PC-3 (cell line): ENCODE measurements around the gene KNDC1. TPM values are rescaled to one million over a fixed set of nuclear protein-coding genes. Genes with fewer than 3 reads are reported as not detected.

Source experiments
- ATAC-seq: fragments of 200-7000 bp; cut with Tn5 transposase; 2 replicates; pipeline ENCODE4 v1.9.1; 2020; ENCODE audit warnings: mild to moderate bottlenecking, moderate library complexity
- BruUV-seq: library from RNA; stranded (reverse); fragments of 400-500 nt; replicated peaks from 2 replicates; lab custom pipeline; 2021; lab: Mats Ljungman, UMichigan
- CTCF ChIA-PET: fragments of 300-600 bp; sonication (Branson Sonifier 250); formaldehyde crosslinking; loops from one replicate; lab custom pipeline; 2022; ENCODE audit warnings: antibody characterized with exemption; lab: Charles Lee
- POLR2A ChIA-PET: fragments of 300-600 bp; sonication (Branson Sonifier 250); formaldehyde crosslinking; loops from one replicate; lab custom pipeline; 2022; ENCODE audit warnings: antibody characterized with exemption; ENCODE audit not compliant: unreplicated experiment; lab: Charles Lee
- DNase-seq: peaks from one replicate; pipeline ENCODE4 v3.0.0-alpha.2; 2015
- H2AFZ ChIP-seq: fragments of 300-600 bp; sonication (generic); 2 replicates; pipeline ENCODE4 v1.6.0; 2016; ENCODE audit warnings: antibody characterized with exemption, low read length
- H3F3A ChIP-seq: fragments of 300-600 bp; sonication (generic); one replicate; pipeline ENCODE4 v1.6.0; 2017; ENCODE audit warnings: antibody characterized with exemption, low read length, control low read depth, mild to moderate bottlenecking; ENCODE audit not compliant: unreplicated experiment
- H3K27ac ChIP-seq: fragments of 300-600 bp; sonication (generic); 2 replicates; pipeline ENCODE4 v1.5.1; 2016; ENCODE audit warnings: mild to moderate bottlenecking, low read length
- H3K27me3 ChIP-seq: fragments of 300-600 bp; sonication (generic); 2 replicates; pipeline ENCODE4 v1.6.1; 2016; ENCODE audit warnings: low read length, mixed read lengths
- H3K36me3 ChIP-seq: fragments of 300-600 bp; sonication (generic); 2 replicates; pipeline ENCODE4 v1.6.1; 2016; ENCODE audit warnings: low read depth, mixed run types, low read length, mixed read lengths
- H3K4me1 ChIP-seq: fragments of 300-600 bp; sonication (generic); 2 replicates; pipeline ENCODE4 v1.5.1; 2016; ENCODE audit warnings: low read length; ENCODE audit not compliant: insufficient read depth
- H3K4me2 ChIP-seq: fragments of 300-600 bp; sonication (generic); 2 replicates; pipeline ENCODE4 v1.6.0; 2016; ENCODE audit warnings: low read length
- H3K4me3 ChIP-seq: fragments of 300-600 bp; sonication (generic); 2 replicates; pipeline ENCODE4 v1.5.1; 2016; ENCODE audit warnings: mild to moderate bottlenecking, low read length, mixed read lengths
- H3K79me2 ChIP-seq: fragments of 300-600 bp; sonication (generic); 2 replicates; pipeline ENCODE4 v1.6.1; 2017; ENCODE audit warnings: low read length, mixed read lengths
- H3K9ac ChIP-seq: fragments of 300-600 bp; sonication (generic); 2 replicates; pipeline ENCODE4 v1.6.0; 2016; ENCODE audit warnings: mild to moderate bottlenecking, low read length
- H3K9me2 ChIP-seq: fragments of 300-600 bp; sonication (generic); replicated peaks from 2 replicates; pipeline ENCODE4 v1.6.1; 2016; ENCODE audit warnings: mixed run types, low read length, mixed read lengths
- H3K9me3 ChIP-seq: fragments of 300-600 bp; sonication (generic); 2 replicates; pipeline ENCODE4 v1.6.1; 2016; ENCODE audit warnings: low read length, mixed read lengths
- H4K20me1 ChIP-seq: fragments of 300-600 bp; sonication (generic); 2 replicates; pipeline ENCODE4 v1.6.1; 2016; ENCODE audit warnings: low read length, mixed read lengths
- EZH2 ChIP-seq: fragments of 300-600 bp; sonication (generic); IDR thresholded peaks from one replicate; pipeline ENCODE4 v1.6.1; 2017; ENCODE audit warnings: antibody characterized with exemption, mild to moderate bottlenecking, low read length; ENCODE audit not compliant: unreplicated experiment
- EZH2phosphoT487 ChIP-seq: fragments of 300-600 bp; sonication (generic); IDR thresholded peaks from 2 replicates; pipeline ENCODE4 v1.6.1; 2018; ENCODE audit warnings: mild to moderate bottlenecking, antibody characterized with exemption, low read length, borderline replicate concordance
- intact Hi-C: fragments of 100-400 bp; cut with micrococcal nuclease; formaldehyde crosslinking; loops from 2 replicates; pipeline ENCODE4 v1.9.0; 2023
- total RNA-seq: library from RNA; depleted of rRNA; stranded (reverse); fragments of >200 nt; gene quantifications from 2 replicates; pipeline ENCODE4 v1.2.3, GENCODE V29; 2014
- TF ChIP-seq, protein P1 (sequence below): fragments of 300-600 bp; sonication (generic); conservative IDR thresholded peaks from 2 replicates; pipeline ENCODE4 v1.5.1; 2017; ENCODE audit warnings: antibody characterized with exemption, low read depth, mild to moderate bottlenecking, low read length

KNDC1 gene
- total RNA-seq, 1 experiment from 2014 or later: not detected

DNA sequence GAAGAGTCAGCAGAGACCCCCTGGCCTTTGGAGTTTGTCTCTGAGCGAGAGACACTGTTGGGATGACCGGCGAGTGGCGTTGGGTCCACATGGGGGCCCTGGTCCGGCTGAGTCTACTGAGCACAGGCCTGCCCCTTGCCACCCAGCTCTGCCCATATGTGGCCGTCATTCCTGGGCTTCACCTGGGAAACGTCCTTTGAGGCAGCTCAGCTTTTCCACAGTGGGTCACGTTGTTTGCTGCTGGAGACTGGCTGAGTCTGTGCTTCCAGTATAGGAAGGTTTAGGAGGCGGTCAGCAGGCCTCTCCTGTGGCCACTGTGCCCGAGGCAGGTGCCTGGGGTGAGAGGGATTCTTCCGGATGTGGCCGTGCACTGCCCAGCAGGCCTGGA is 99.6 kb downstream of the KNDC1 start:
- POLR2A ChIA-PET: no interaction called here
- peak overlapping the region; percentile 97 for H3K27ac ChIP-seq
- H3K9me3 ChIP-seq: no peaks in the 10 kb centered on the region
- no peak overlapping the region for H2AFZ ChIP-seq
- H3K4me3 ChIP-seq: no peak overlapping the region
- H3K4me1 ChIP-seq: peaks cover 57% of the 10 kb centered on the region
- CTCF ChIA-PET: interaction anchor here (0.6 kb wide), 1 partner anchor 33 kb away, joined by 3 read pairs; no protein-coding TSS in a partner anchor
- ATAC-seq: peak; percentile 3
- H3K27me3 ChIP-seq: no peaks in the 10 kb centered on the region
- H4K20me1 ChIP-seq: no peaks in the 10 kb centered on the region
- H3K36me3 ChIP-seq: no peaks in the 10 kb centered on the region
- DNase-seq: peak; percentile 4
- TF ChIP-seq EZH2: no peak
- no peak for TF ChIP-seq EZH2phosphoT487
- TF ChIP-seq, protein P1, sequence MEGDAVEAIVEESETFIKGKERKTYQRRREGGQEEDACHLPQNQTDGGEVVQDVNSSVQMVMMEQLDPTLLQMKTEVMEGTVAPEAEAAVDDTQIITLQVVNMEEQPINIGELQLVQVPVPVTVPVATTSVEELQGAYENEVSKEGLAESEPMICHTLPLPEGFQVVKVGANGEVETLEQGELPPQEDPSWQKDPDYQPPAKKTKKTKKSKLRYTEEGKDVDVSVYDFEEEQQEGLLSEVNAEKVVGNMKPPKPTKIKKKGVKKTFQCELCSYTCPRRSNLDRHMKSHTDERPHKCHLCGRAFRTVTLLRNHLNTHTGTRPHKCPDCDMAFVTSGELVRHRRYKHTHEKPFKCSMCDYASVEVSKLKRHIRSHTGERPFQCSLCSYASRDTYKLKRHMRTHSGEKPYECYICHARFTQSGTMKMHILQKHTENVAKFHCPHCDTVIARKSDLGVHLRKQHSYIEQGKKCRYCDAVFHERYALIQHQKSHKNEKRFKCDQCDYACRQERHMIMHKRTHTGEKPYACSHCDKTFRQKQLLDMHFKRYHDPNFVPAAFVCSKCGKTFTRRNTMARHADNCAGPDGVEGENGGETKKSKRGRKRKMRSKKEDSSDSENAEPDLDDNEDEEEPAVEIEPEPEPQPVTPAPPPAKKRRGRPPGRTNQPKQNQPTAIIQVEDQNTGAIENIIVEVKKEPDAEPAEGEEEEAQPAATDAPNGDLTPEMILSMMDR: no peak
- no peaks in the 10 kb centered on the region for H3K9me2 ChIP-seq
- H3K79me2 ChIP-seq: no peaks in the 10 kb centered on the region
- H3K9ac ChIP-seq: peak overlapping the region; percentile 71
- BruUV-seq: TSS peak; percentile 49
- H3K4me2 ChIP-seq: peak overlapping the region; percentile 50
- H3F3A ChIP-seq: no peaks in the 10 kb centered on the region
- intact Hi-C loops: loop anchor here (5.0 kb wide), 1 partner anchor 48 kb away; the partner anchor contains the start of genes TUBGCP2 and ZNF511

GRCh38 chr10:133260895-133261725 is 101.1 kb downstream of the KNDC1 start:
- H3K4me2 ChIP-seq: peak overlapping the region; percentile 76
- no peaks in the 10 kb centered on the region for H4K20me1 ChIP-seq
- CTCF ChIA-PET: no interaction called here
- BruUV-seq: TSS peak; percentile 22
- H3K79me2 ChIP-seq: no peaks in the 10 kb centered on the region
- peak overlapping the region; percentile 84 for H3K9ac ChIP-seq
- no peaks in the 10 kb centered on the region for H3K27me3 ChIP-seq
- ATAC-seq (peak; percentile 7), DNase-seq (peak; percentile 28)
- H2AFZ ChIP-seq: 0 out of 2 replicates have a peak overlapping the region, but pooled peaks have one; percentile 22
- peak overlapping the region; percentile 61 for H3K4me3 ChIP-seq
- no peaks in the 10 kb centered on the region for H3F3A ChIP-seq
- intact Hi-C loops: no loop called here
- no peaks in the 10 kb centered on the region for H3K9me2 ChIP-seq
- H3K36me3 ChIP-seq: no peaks in the 10 kb centered on the region
- peak overlapping the region; percentile 67 for H3K27ac ChIP-seq
- TF ChIP-seq EZH2phosphoT487 (no peak), EZH2 (no peak)
- TF ChIP-seq, protein P1: no peak
- no peaks in the 10 kb centered on the region for H3K9me3 ChIP-seq
- POLR2A ChIA-PET: interaction anchor here (0.6 kb wide), 1 partner anchor 594 kb away, joined by 5 read pairs; no protein-coding TSS in a partner anchor
- peaks cover 69% of the 10 kb centered on the region for H3K4me1 ChIP-seq
